Endodermal cell (in vitro differentiated cells): ENCODE results near the gene ZBED4. TPM values are rescaled to one million over a fixed set of nuclear protein-coding genes. Genes with fewer than 3 reads are reported as not detected.

Source experiments
- DNase-seq: peaks from one replicate; pipeline ENCODE4 v3.0.0-alpha.2; 2017
- H3K27ac ChIP-seq: 2 replicates; pipeline ENCODE4 v1.5.1; 2013; ENCODE audit warnings: mild to moderate bottlenecking, low read depth, low read length, moderate library complexity
- H3K27me3 ChIP-seq: 2 replicates; pipeline ENCODE4 v1.6.1; 2013; ENCODE audit warnings: mild to moderate bottlenecking, low read length, moderate library complexity; ENCODE audit not compliant: insufficient read depth, control insufficient read depth, poor library complexity, severe bottlenecking
- H3K36me3 ChIP-seq: 2 replicates; pipeline ENCODE4 v1.7.0; 2013; ENCODE audit warnings: mild to moderate bottlenecking, low read length, moderate library complexity; ENCODE audit not compliant: control insufficient read depth, insufficient read depth
- H3K4me1 ChIP-seq: one replicate; pipeline ENCODE4 v1.7.0; 2013; ENCODE audit warnings: low read length; ENCODE audit not compliant: control insufficient read depth, insufficient read depth
- H3K4me3 ChIP-seq: 2 replicates; pipeline ENCODE4 v1.5.1; 2013; ENCODE audit warnings: mild to moderate bottlenecking, low read length, moderate library complexity
- H3K9ac ChIP-seq: 2 replicates; pipeline ENCODE4 v1.6.1; 2013; ENCODE audit warnings: mild to moderate bottlenecking, low read length, moderate library complexity; ENCODE audit not compliant: poor library complexity, severe bottlenecking; ENCODE audit errors: extremely low read depth
- H3K9me3 ChIP-seq: 2 replicates; pipeline ENCODE4 v1.6.1; 2013; ENCODE audit warnings: mild to moderate bottlenecking, low read length, moderate library complexity; ENCODE audit not compliant: control insufficient read depth
- H3K27ac Mint-ChIP-seq: 2 replicates; pipeline ENCODE4 v1.8.0; 2020; ENCODE audit warnings: mixed read lengths
- H3K27me3 Mint-ChIP-seq: 2 replicates; pipeline ENCODE4 v1.8.0; 2021; ENCODE audit warnings: mild to moderate bottlenecking, mixed read lengths; ENCODE audit not compliant: insufficient read depth
- H3K36me3 Mint-ChIP-seq: 2 replicates; pipeline ENCODE4 v1.8.0; 2020; ENCODE audit warnings: low read depth, mixed read lengths
- H3K4me1 Mint-ChIP-seq: 2 replicates; pipeline ENCODE4 v1.8.0; 2020; ENCODE audit warnings: mixed read lengths
- H3K4me3 Mint-ChIP-seq: 2 replicates; pipeline ENCODE4 v1.8.0; 2020; ENCODE audit warnings: mild to moderate bottlenecking, moderate library complexity, mixed read lengths
- H3K9me3 Mint-ChIP-seq: 2 replicates; pipeline ENCODE4 v1.8.0; 2020; ENCODE audit warnings: mild to moderate bottlenecking, mixed read lengths
- CTCF ChIP-seq: fragments of 200-600 bp; sonication (generic); conservative IDR thresholded peaks from 2 replicates; pipeline ENCODE4 v1.5.0; 2021; ENCODE audit warnings: antibody characterized with exemption, mild to moderate bottlenecking
- WGBS, 2 experiments: methylation state at CpG; one replicate each; pipeline versions ENCODE4 v1.1.5 to v1.1.7; 2013; ENCODE audit warnings: missing lambda C conversion rate in 2 of 2, mixed read lengths in 1 of 2; ENCODE audit not compliant: insufficient coverage in 1 of 2, insufficient read length in 1 of 2; 5-methylcytosine and 5-hydroxymethylcytosine counted together
- total RNA-seq, 2 donors: library from RNA; stranded (reverse); fragmentation: NEBNext Ultra II Directional in 1 of 2; extraction: Animal tissue kit (Norgen Biotek cat#: 25700) in 1 of 2; gene quantifications; 2 replicates in 1 of 2; 3 replicates in 1 of 2; pipeline ENCODE4 v1.2.1, GENCODE V29; 2021

ZBED4 gene
- total RNA-seq, 2 donors from 2014 or later = 22.0 to 26.6 TPM

GRCh38 chr22:49807780-49808708 is 45.6 kb upstream of the ZBED4 start:
- Histone ChIP-seq H3K9me3 (no peaks in the 10 kb centered on the region), H3K4me1 (no peaks in the 10 kb centered on the region), H3K4me3 (no peak overlapping the region), H3K36me3 (peaks cover 60% of the 10 kb centered on the region), H3K27ac (no peak overlapping the region), H3K9ac (no peak overlapping the region), H3K27me3 (no peaks in the 10 kb centered on the region)
- Mint-ChIP-seq H3K4me3 (no peak overlapping the region), H3K9me3 (no peaks in the 10 kb centered on the region), H3K27ac (peak overlapping the region; percentile 2), H3K4me1 (no peaks in the 10 kb centered on the region), H3K36me3 (peaks cover 58% of the 10 kb centered on the region), H3K27me3 (no peaks in the 10 kb centered on the region)
- TF ChIP-seq CTCF = no peak
- DNase-seq = no peak
- 95% methylated on average over 13 to 14 of the region's 14 CpGs for WGBS, 2 experiments

GRCh38 chr22:49810363-49811019 is 43.2 kb upstream of the ZBED4 start:
- Mint-ChIP-seq H3K27me3 (no peaks in the 10 kb centered on the region), H3K9me3 (no peaks in the 10 kb centered on the region), H3K4me1 (no peaks in the 10 kb centered on the region), H3K4me3 (no peak overlapping the region), H3K27ac (no peak overlapping the region), H3K36me3 (peaks cover 61% of the 10 kb centered on the region)
- DNase-seq = no peak
- Histone ChIP-seq H3K36me3 (peaks cover 61% of the 10 kb centered on the region), H3K27ac (no peak overlapping the region), H3K4me3 (no peak overlapping the region), H3K27me3 (no peaks in the 10 kb centered on the region), H3K9ac (no peak overlapping the region), H3K4me1 (no peaks in the 10 kb centered on the region), H3K9me3 (no peaks in the 10 kb centered on the region)
- TF ChIP-seq CTCF = no peak
- WGBS, 2 experiments = 97 to 98% methylated on average over 5 of the region's 5 CpGs

GRCh38 chr22:49811020-49811791 is 42.4 kb upstream of the ZBED4 start:
- Histone ChIP-seq H3K9me3 (no peaks in the 10 kb centered on the region), H3K4me1 (no peaks in the 10 kb centered on the region), H3K27me3 (no peaks in the 10 kb centered on the region), H3K27ac (no peak overlapping the region), H3K36me3 (peaks cover 68% of the 10 kb centered on the region), H3K9ac (no peak overlapping the region), H3K4me3 (no peak overlapping the region)
- Mint-ChIP-seq H3K9me3 (no peaks in the 10 kb centered on the region), H3K27ac (peak overlapping the region; percentile 70), H3K4me3 (no peak overlapping the region), H3K27me3 (no peaks in the 10 kb centered on the region), H3K36me3 (peaks cover 64% of the 10 kb centered on the region), H3K4me1 (no peaks in the 10 kb centered on the region)
- DNase-seq = no peak
- 93 to 95% methylated on average over 13 to 18 of the region's 18 CpGs for WGBS, 2 experiments
- TF ChIP-seq CTCF = no peak
